OCI-LY1 (cell line): ENCODE data around the gene MYCBP2.

Experiments used
- H2AFZ ChIP-seq: fragments of 200-600 bp; sonication (generic), shearing (Covaris generic); 2 replicates; pipeline ENCODE4 v1.6.0; 2014; ENCODE audit warnings: antibody characterized with exemption, mild to moderate bottlenecking, low read length
- H3F3A ChIP-seq: fragments of 200-600 bp; sonication (generic), shearing (Covaris generic); 2 replicates; pipeline ENCODE4 v1.6.0; 2014; ENCODE audit warnings: mild to moderate bottlenecking, antibody characterized with exemption, low read length, moderate library complexity; ENCODE audit not compliant: insufficient read depth
- H3K27ac ChIP-seq: fragments of 200-600 bp; sonication (generic); 2 replicates; pipeline ENCODE4 v1.5.1; 2014; ENCODE audit warnings: low read length, mixed run types, mild to moderate bottlenecking, low read depth; ENCODE audit not compliant: poor library complexity, severe bottlenecking
- H3K27me3 ChIP-seq: fragments of 200-600 bp; sonication (generic); 2 replicates; pipeline ENCODE4 v1.6.0; 2014; ENCODE audit warnings: antibody characterized with exemption, mild to moderate bottlenecking, low read length, moderate library complexity; ENCODE audit not compliant: insufficient read depth
- H3K36me3 ChIP-seq: fragments of 200-600 bp; sonication (generic); 2 replicates; pipeline ENCODE4 v1.6.1; 2014; ENCODE audit warnings: mild to moderate bottlenecking, antibody characterized with exemption, low read length, moderate library complexity, mixed read lengths; ENCODE audit not compliant: insufficient read depth
- H3K4me1 ChIP-seq: fragments of 200-600 bp; sonication (generic); 2 replicates; pipeline ENCODE4 v1.5.1; 2014; ENCODE audit warnings: mild to moderate bottlenecking, low read length, moderate library complexity; ENCODE audit not compliant: insufficient read depth, severe bottlenecking
- H3K4me2 ChIP-seq: fragments of 200-600 bp; sonication (generic), shearing (Covaris generic); 2 replicates; pipeline ENCODE4 v1.6.1; 2014; ENCODE audit warnings: low read length
- H3K4me3 ChIP-seq: fragments of 200-600 bp; sonication (generic); 2 replicates; pipeline ENCODE4 v1.5.1; 2014; ENCODE audit warnings: low read length, low read depth, mild to moderate bottlenecking, mixed read lengths; ENCODE audit not compliant: poor library complexity, severe bottlenecking
- H3K79me2 ChIP-seq: fragments of 200-600 bp; shearing (Covaris generic); 2 replicates; pipeline ENCODE4 v1.6.1; 2016; ENCODE audit warnings: mixed run types, low read length, mixed read lengths; ENCODE audit not compliant: insufficient read depth
- H3K9ac ChIP-seq: fragments of 200-600 bp; sonication (generic), shearing (Covaris generic); 2 replicates; pipeline ENCODE4 v1.6.1; 2014; ENCODE audit warnings: mild to moderate bottlenecking, low read length, mixed read lengths
- H3K9me2 ChIP-seq: fragments of 200-600 bp; sonication (generic), shearing (Covaris generic); 2 replicates; pipeline ENCODE4 v1.6.1; 2014; ENCODE audit warnings: low read depth, mild to moderate bottlenecking, low read length, mixed read lengths
- H3K9me3 ChIP-seq: fragments of 200-600 bp; shearing (Covaris generic); 2 replicates; pipeline ENCODE4 v1.6.1; 2014; ENCODE audit warnings: low read length, mixed read lengths
- H4K20me1 ChIP-seq: fragments of 200-600 bp; sonication (generic), shearing (Covaris generic); 2 replicates; pipeline ENCODE4 v1.6.0; 2016; ENCODE audit warnings: mild to moderate bottlenecking, low read length; ENCODE audit not compliant: insufficient read depth
- CTCF ChIP-seq: fragments of 200-600 bp; sonication (generic), shearing (Covaris generic); IDR thresholded peaks from 2 replicates; pipeline ENCODE4 v1.5.1; 2017; ENCODE audit warnings: mild to moderate bottlenecking, antibody characterized with exemption, low read length, moderate library complexity, mixed read lengths
- EZH2 ChIP-seq: fragments of 200-600 bp; sonication (generic), shearing (Covaris generic); IDR thresholded peaks from 2 replicates; pipeline ENCODE4 v1.8.0; 2017; ENCODE audit warnings: borderline replicate concordance, mixed run types, mild to moderate bottlenecking, antibody characterized with exemption, low read length, moderate library complexity, mixed read lengths

The MYCBP2 gene

DNA sequence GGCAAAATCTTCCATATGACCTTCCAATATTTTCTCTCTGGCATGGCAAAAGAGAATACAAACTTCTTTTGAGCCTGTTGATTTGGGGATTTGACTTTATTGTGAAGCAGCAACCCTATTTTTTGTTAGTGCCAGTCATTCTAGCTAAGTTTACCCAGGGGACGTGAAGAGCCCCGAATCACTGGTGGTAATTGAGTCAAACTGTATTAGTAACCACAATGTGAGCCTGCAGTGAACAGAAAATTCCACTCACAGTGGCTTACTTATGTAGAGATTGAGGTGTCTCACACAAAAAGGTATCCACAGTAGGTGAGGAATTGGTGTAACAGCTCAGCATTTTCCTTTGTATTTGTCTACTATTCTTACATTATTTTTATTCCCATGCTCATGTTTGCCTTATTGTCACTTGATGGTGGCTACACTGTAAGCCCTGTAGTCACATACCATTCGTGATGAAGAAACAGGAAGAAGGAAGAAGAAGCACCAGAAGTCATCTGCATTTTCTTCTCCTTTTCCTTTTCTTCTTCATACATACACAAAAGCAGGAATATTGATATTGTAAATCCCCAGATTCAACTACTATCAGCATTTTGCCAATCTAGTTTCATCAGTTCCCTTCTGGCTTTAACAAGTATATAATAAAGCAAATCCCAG, 33.3 kb upstream of the MYCBP2 start:
- H3K9me3 ChIP-seq: no peaks in the 10 kb centered on the region
- no peaks in the 10 kb centered on the region for H4K20me1 ChIP-seq
- no peaks in the 10 kb centered on the region for H3K36me3 ChIP-seq
- H3K79me2 ChIP-seq: no peaks in the 10 kb centered on the region
- no peak overlapping the region for H3K4me3 ChIP-seq
- TF ChIP-seq CTCF (no peak), EZH2 (no peak)
- no peaks in the 10 kb centered on the region for H3F3A ChIP-seq
- H3K9ac ChIP-seq: no peak overlapping the region
- peak overlapping the region; percentile 15; the same call in 1 of the 2 replicates for H2AFZ ChIP-seq
- no peak overlapping the region for H3K4me2 ChIP-seq
- H3K27ac ChIP-seq: no peak overlapping the region
- no peaks in the 10 kb centered on the region for H3K27me3 ChIP-seq
- H3K4me1 ChIP-seq: peaks cover 17% of the 10 kb centered on the region
- no peaks in the 10 kb centered on the region for H3K9me2 ChIP-seq

DNA sequence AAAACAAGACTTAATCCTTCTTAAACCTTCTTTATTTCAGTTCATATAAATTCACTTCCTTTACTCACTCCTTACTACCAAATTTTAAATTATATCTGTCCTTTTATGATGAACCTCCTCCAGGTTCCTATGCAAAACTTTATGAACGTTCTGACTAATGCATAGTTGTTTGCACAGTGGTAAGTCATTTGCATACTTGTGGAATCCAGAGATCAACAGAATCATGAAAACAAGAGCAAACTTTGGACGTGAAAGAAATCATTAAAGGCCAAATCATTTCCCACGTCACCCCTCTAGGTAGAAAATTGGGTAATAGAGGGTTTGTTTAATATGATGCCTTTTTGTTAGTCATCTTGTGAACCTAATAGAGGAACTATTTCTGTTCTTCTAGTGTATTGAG, 32.3 kb upstream of the MYCBP2 start:
- H3K9me2 ChIP-seq: no peaks in the 10 kb centered on the region
- H3K36me3 ChIP-seq: no peaks in the 10 kb centered on the region
- H3F3A ChIP-seq: no peaks in the 10 kb centered on the region
- no peaks in the 10 kb centered on the region for H4K20me1 ChIP-seq
- no peaks in the 10 kb centered on the region for H3K27me3 ChIP-seq
- H3K27ac ChIP-seq: no peak overlapping the region
- no peak for TF ChIP-seq CTCF
- H3K4me2 ChIP-seq: no peak overlapping the region
- no peaks in the 10 kb centered on the region for H3K9me3 ChIP-seq
- H3K4me3 ChIP-seq: no peak overlapping the region
- no peak overlapping the region for H3K9ac ChIP-seq
- H3K4me1 ChIP-seq: peaks cover 22% of the 10 kb centered on the region
- H2AFZ ChIP-seq: 0 out of 2 replicates have a peak overlapping the region, but pooled peaks have one; percentile 27
- no peaks in the 10 kb centered on the region for H3K79me2 ChIP-seq

GRCh38 chr13:77358001-77358400, 31.1 kb upstream of the MYCBP2 start:
- Histone ChIP-seq H3K9me3 (no peaks in the 10 kb centered on the region), H4K20me1 (no peaks in the 10 kb centered on the region), H2AFZ (no peak overlapping the region), H3K36me3 (no peaks in the 10 kb centered on the region), H3K9me2 (no peaks in the 10 kb centered on the region), H3K27me3 (no peaks in the 10 kb centered on the region), H3K9ac (no peak overlapping the region), H3K27ac (no peak overlapping the region), H3K4me1 (peaks cover 30% of the 10 kb centered on the region), H3K4me2 (no peak overlapping the region), H3K79me2 (no peaks in the 10 kb centered on the region), H3K4me3 (no peak overlapping the region), H3F3A (no peaks in the 10 kb centered on the region)
- no peak for TF ChIP-seq EZH2
- TF ChIP-seq CTCF: no peak
